ENCODE results near the gene FOXD3. TPM values are rescaled to one million over a fixed set of nuclear protein-coding genes. Genes with fewer than 3 reads are reported as not detected.

The FOXD3 gene
- 0.26 to 1.4 TPM (median 0.87 TPM) in 5 replicates for total RNA-seq (2022; extraction: Qiagen RNA extraction; ENCODE audit: low read depth)

GRCh38 chr1:63322114-63322943 lies at the start of gene FOXD3:
Gene FOXD3, plus strand, starts transcription at chr1:63322567. Its CDS starts 492 bp downstream, at chr1:63323059.

GRCh38 chr1:63367215-63368103 lies 45.1 kb downstream of the FOXD3 start, which contains the start of gene ALG6:
Gene ALG6, plus strand, starts transcription at chr1:63367627. Its CDS starts 3,351 bp downstream, at chr1:63370978.

Other genes starting within 250 kb of the FOXD3 start
- gene ALG6, start 45.1 kb downstream of the FOXD3 start, total RNA-seq (2022; extraction: Qiagen RNA extraction; ENCODE audit: low read depth) = 5.8 to 6.8 TPM (median 6.5 TPM) in 5 replicates
- 21.3 to 29.7 TPM (median 25.0 TPM) in 5 replicates for gene ITGB3BP, start 200.7 kb downstream of the FOXD3 start, total RNA-seq (2022; extraction: Qiagen RNA extraction; ENCODE audit: low read depth)
- 2.3 to 4.0 TPM (median 3.4 TPM) in 5 replicates for gene EFCAB7, start 201.0 kb downstream of the FOXD3 start, total RNA-seq (2022; extraction: Qiagen RNA extraction; ENCODE audit: low read depth)